HG03196 (cell line): Measurements from ENCODE around the gene REG1A.

Experiments used
- ATAC-seq: cut with Tn5 transposase; IDR thresholded peaks from one replicate; pipeline ENCODE4 v1.9.1; 2021; ENCODE audit not compliant: unreplicated experiment

The REG1A gene

GRCh38 chr2:79120194-79120713 is at the start of gene REG1A:
TSS of gene REG1A (plus strand) at chr2:79120488. CDS start at chr2:79120862, 374 bp downstream.
- no peak for ATAC-seq

- no peak for ATAC-seq
Measured at GRCh38 chr2:79071078-79071477, 49.2 kb upstream of the REG1A start.

GRCh38 chr2:79082987-79083386 is 37.3 kb upstream of the REG1A start:
- no peak for ATAC-seq

- ATAC-seq: no peak
Measured at GRCh38 chr2:79083597-79084251, 36.6 kb upstream of the REG1A start.

GRCh38 chr2:79084495-79085135 is 35.7 kb upstream of the REG1A start:
- no peak for ATAC-seq

- ATAC-seq: no peak
Measured at GRCh38 chr2:79085382-79085781, 34.9 kb upstream of the REG1A start.

- ATAC-seq: no peak
Measured at GRCh38 chr2:79086255-79086654, 34.0 kb upstream of the REG1A start.

- ATAC-seq: no peak
Measured at GRCh38 chr2:79087785-79088364, 32.4 kb upstream of the REG1A start, which contains the start of gene REG1B. TSS of gene REG1B (minus strand) at chr2:79087993. CDS start at chr2:79087612, 381 bp downstream.

DNA sequence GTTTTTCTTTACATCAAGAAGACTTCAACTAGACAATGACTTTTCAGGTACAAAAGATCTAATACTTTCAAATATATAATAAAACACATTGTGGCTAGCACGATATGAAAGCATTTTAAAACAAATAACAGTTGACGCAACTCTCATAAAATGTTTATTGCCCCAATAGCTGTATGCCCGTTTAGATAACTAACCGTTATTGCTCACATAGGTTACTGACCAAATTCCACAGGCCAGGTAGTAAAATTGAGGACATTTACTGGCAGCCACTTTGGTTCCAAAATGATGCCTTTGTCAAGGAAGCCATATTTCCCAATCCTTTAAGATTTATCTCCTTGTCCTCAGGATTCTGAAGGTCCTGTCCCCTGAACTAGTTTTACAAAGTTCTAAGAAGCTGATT is 29.6 kb upstream of the REG1A start:
- ATAC-seq: no peak

DNA sequence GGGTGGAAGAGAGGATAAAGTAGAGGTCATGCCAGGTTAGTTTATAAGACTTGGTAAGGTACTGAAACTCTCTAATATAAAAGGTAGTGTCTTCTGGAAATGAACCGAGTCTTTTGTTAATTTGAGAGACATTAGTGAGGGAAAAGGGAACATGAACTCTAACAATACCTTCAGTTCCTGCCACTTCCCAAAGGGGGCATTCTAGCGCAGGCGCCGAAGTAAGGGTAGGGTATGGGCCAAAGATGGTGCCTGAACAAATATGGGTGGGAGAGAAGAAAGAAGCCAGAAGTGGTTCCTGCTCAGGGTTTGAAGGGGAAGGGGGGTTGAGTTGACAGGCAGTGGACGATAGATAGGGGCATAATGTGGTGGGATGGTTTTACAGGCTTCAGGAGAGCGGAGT is 22.4 kb upstream of the REG1A start:
- ATAC-seq: no peak

- no peak for ATAC-seq
Measured at GRCh38 chr2:79099140-79099686, 21.1 kb upstream of the REG1A start.

- no peak for ATAC-seq
Measured at GRCh38 chr2:79100285-79100684, 20.0 kb upstream of the REG1A start.

DNA sequence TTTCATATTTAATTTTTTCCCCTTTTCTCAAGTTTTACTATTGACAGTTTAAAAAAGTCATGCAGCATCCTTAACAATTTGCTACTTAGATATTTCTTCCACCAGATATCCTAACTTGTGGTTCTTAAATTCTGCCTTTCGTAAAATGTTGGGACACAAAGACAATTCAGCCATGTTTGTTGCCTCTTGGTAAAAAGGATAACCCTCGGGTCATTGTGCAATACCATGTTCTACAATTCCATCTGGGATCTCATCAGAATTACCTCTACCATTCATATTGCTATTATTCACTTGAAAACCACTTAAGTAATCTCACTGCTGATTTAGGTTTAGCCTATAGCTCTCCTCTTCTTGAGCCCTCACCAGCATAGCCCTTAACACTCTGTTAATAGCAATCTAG is 19.3 kb upstream of the REG1A start:
- no peak for ATAC-seq

- no peak for ATAC-seq
Measured at GRCh38 chr2:79103214-79103613, 17.1 kb upstream of the REG1A start.

- ATAC-seq: no peak
Measured at GRCh38 chr2:79105259-79105658, 15.0 kb upstream of the REG1A start.

DNA sequence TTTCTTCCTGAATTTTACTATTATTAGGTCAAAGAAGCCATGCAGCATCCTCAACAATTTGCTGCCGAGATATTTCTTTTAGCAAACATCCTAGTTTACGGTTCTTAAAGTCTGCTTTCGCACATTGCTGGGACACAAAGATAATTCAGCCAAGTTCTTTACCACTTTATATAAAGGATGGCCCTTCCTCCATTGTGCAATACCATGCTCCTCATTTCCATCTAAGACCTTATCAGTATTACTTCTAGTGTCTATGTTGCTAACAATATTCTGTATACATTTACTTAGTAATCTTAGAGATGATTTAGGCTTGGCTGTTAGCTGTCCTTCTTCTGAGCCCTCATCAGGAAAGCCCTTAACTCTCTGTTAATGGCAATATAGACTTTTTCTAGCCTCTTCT is 8.0 kb upstream of the REG1A start:
- ATAC-seq: no peak

DNA sequence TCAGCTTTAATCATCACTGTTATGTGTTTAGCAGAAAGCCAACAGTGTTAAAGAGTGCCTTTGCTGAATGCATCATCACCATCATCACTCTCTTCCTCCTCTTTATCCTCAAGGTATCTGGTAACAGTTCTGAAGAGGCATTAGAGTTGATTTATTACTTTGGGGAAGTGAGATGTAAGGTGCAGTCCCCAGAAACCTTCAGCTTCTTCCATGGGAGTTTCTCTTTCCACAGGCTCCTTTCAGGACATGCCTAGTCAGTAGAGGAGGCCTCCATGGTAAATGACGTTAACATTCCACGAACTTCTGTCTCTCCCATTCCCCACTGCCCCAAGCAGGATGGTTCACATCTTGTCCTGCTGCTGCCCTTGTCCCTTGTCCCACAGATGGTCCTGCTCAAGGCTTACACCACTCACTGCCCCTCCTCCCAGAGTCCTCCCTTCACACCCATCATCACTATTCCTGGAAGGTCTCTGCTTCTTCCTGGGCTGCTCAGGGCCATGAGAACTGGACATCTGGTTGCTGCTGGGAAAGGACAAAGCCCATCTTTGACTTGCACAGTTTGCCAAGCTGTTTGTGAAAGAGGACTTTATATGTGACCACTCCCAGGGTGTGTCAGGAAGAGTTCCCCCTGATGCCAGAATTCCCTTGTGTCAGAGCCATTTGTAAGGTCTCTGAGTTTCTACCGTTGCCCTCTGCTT is 5.3 kb upstream of the REG1A start:
- no peak for ATAC-seq

DNA sequence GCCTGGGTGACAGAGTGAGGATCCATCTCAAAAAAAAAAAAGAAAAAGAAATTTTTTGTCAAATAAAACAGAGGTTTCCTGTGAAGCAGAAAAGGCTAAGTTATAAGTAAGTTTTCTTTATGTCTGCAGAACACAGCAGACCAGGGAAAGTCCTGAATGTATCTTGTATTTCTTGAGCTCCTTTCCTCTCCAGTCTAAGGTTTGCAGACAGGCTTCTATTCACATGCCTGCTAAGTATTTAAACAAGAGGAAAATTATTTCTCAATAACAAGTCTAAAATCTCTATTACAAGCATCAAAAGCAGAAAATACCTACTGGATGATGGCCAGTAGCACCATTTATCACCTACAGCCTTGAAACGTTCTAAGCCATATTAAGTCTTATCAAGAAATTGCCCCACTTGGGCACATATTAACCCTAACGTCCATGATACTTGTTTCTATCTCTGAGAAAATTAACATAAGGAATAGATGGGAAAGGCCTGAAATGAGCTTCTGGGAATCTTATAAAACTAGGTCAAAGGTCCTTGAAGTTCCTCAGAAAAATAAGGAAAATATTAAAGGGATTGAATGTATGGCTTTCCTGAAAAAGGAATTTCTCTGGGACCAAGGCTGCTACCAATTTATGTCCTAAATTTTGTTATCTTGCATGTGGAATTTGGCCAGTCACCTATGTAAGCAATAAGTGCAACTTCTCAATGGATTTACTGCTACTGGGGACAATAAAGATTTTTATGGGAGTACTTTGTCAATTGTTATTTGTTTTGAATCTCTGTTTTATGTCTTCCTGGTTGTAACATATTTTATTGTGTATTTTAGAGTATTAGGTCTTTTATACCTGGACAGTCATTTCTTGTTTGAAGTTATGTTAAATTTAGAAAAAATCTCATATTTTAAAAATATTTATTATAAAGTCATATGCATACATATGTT is 3.0 kb upstream of the REG1A start:
- ATAC-seq: no peak

DNA sequence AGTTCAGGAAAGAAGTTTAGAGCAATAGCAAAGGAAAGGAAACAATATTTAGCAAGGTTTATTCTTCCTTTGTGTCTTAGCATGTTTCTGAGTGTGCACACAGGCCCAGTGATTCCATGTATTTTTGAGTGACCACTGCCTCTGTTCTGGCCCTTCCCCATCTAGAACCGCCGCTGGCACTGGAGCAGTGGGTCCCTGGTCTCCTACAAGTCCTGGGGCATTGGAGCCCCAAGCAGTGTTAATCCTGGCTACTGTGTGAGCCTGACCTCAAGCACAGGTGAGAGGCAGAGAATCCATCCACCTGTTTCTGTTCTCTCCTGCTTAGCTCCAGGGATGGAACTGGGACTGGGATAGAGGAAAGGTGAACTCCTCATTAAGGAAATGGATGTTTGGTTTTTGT is 2.4 kb downstream of the REG1A start:
- ATAC-seq: no peak
